DMS53 (cell line): ENCODE measurements around the gene GRID2.

Experiments
- DNase-seq: peaks from one replicate; lab custom pipeline; 2025; lab: John Stamatoyannopoulos, UW

GRID2 gene

GRCh38 chr4:93407493-93408275 lies 1103.9 kb downstream of the GRID2 start:
- no peak for DNase-seq

- peak; percentile 25 for DNase-seq
These were observed 1105.3 kb downstream of the GRID2 start for GRCh38 chr4:93409035-93409434.

GRCh38 chr4:93414041-93414550 lies 1110.3 kb downstream of the GRID2 start:
- DNase-seq, result no peak

GRCh38 chr4:93416344-93417128 lies 1112.8 kb downstream of the GRID2 start:
- no peak for DNase-seq

GRCh38 chr4:93431371-93431770 lies 1127.6 kb downstream of the GRID2 start:
- no peak for DNase-seq

- peak; percentile 69 for DNase-seq
These were observed 1130.1 kb downstream of the GRID2 start for GRCh38 chr4:93433840-93434239.

GRCh38 chr4:93436000-93436626 lies 1132.3 kb downstream of the GRID2 start:
- no peak for DNase-seq

GRCh38 chr4:93437991-93438390 lies 1134.2 kb downstream of the GRID2 start:
- DNase-seq, result no peak

- DNase-seq, result no peak
These were observed 1141.1 kb downstream of the GRID2 start for GRCh38 chr4:93444860-93445259.

- no peak for DNase-seq
These were observed 1142.3 kb downstream of the GRID2 start for GRCh38 chr4:93446038-93446437.

- DNase-seq, result no peak
These were observed 1145.0 kb downstream of the GRID2 start for GRCh38 chr4:93448691-93449293.

- DNase-seq, result no peak
These were observed 1148.2 kb downstream of the GRID2 start for GRCh38 chr4:93451954-93452353.

GRCh38 chr4:93461541-93461940 lies 1157.8 kb downstream of the GRID2 start:
- no peak for DNase-seq

GRCh38 chr4:93466446-93466845 lies 1162.7 kb downstream of the GRID2 start:
- DNase-seq, result no peak

- DNase-seq, result no peak
These were observed 1163.9 kb downstream of the GRID2 start for GRCh38 chr4:93467484-93468155.

- peak; percentile 11 for DNase-seq
These were observed 1165.8 kb downstream of the GRID2 start for GRCh38 chr4:93469560-93469959.

- peak; percentile 32 for DNase-seq
These were observed 1172.0 kb downstream of the GRID2 start for GRCh38 chr4:93475730-93476129.

GRCh38 chr4:93478805-93479204 lies 1175.0 kb downstream of the GRID2 start:
- no peak for DNase-seq

GRCh38 chr4:93480452-93480851 lies 1176.7 kb downstream of the GRID2 start:
- DNase-seq, result peak; percentile 9

GRCh38 chr4:93495346-93495745 lies 1191.6 kb downstream of the GRID2 start:
- no peak for DNase-seq

- DNase-seq, result no peak
These were observed 1197.5 kb downstream of the GRID2 start for GRCh38 chr4:93501244-93501643.

GRCh38 chr4:93501946-93502345 lies 1198.2 kb downstream of the GRID2 start:
- DNase-seq, result no peak
